NCI-H69 (cell line): ENCODE measurements around the gene CAMKMT.
A peak's percentile ranks its signal among the peaks of the same experiment; 100 is the strongest.

Source experiments
- DNase-seq: peaks from one replicate; lab custom pipeline; 2025; lab: John Stamatoyannopoulos, UW

Gene CAMKMT

DNA sequence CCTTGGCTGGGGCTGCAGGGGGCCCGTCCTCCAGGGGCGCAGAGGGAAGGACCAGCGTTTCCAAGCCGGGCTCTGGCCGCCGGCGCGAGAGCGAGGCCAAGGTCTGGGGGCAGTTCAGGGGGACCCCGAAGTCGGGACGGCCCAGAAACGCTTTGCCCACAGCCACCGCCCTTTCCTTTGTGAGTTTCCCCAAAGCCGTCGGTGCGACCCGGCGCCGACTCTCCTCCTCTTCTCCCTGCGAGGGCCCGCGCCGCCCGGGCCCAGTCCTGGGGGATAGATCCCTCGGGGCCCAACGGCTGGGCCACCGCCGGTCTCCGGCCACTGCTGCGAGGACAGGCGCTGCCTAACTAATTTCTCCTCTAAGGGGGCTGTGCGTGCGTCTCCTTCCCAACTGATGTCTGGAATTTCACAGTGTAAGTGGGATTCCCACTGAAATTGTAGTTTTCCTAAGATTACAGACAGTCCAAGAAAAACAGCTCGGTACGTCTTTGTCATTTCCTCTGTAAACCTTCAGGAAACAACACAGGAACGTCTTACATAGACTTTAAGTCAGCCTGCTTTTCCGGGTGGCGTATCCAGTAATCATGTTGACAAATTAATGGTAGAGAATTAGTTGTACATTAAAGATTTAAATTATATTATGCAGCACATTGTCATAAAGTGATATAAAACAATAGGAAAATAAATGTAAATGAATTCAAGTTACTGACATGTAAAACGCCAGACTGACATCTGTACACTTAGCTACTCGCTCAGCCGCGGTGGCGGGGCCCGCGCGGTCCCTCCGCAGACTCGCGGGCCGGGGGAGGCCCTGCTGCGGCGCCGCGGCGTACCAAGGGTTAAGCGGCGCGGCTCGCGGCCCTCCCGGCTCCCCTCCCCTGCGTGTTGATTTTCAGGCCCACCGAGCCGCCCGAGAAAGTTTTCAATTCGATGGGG is 440.4 kb downstream of the CAMKMT start:
- DNase-seq, result no peak

DNA sequence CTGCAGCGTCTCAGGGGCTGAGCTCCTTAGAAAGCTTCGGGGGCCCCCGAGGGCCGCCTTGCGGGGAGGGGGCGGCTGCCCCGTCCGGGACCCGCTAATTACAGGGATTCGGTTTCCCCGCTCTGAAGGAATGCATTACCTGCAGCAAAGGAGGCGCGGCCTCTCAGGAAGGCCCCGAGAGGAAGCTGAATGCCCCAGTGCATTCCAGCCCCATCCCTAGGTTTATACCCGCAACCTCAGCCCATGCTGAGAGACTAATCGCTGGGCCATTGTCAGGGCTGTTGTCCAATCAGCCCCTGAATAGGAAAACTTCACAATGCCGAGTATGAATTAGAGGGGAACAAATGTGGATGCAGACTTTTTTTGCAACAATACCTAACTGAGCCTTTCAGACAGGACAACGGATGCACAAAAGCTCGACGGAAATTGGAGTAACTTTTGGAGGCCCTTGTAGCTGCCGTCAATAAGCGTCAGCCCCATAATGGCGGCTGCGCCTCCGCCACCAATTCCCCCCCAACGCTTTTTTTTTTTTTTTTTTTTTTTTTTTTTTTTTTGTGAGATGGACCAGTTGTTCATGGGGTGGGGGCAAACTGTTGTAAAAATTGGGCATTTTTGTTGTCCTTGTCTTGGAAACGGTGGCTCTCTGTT is 441.2 kb downstream of the CAMKMT start:
- DNase-seq, result peak; percentile 74

DNA sequence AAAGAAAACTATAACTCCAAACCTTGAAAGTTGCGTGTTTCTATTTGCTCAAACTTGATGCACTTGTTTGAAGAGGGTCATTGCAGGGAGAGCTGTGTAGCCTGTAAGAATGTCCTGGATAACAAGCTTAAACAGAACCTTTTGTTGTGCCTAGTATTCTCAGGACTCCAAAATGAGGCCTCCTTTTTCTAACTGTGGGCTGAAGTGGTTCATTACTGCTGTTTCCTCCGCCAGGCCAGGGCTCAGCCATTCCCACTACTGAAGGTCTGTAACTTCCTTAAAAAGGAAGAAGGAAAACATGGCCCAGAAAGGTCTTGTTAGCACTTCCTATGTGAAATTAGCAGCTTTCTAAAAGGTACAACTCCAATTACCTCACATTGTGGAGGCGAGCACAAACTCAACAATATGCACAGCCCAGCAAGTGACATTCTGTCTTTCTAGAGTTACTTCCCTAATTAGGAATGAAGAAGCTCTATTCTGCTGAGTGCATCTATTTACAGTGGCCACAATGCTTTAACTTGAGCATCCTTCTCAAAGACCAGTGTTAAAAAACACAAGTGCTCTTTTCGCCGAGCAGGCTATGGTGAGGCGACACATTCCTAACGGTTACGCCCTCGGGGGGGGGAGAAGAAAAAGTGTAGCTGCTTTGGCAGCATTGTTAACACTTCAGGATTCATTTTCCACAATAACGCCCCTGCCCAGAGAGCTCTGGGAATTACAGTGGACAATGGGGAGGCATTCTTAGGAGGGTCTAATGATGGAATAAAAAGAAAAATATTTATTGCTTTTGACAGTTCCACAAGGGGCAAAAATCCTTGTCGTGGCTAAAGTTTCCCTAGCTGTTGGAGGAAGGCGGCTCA is 442.9 kb downstream of the CAMKMT start:
- peak; percentile 80 for DNase-seq

DNA sequence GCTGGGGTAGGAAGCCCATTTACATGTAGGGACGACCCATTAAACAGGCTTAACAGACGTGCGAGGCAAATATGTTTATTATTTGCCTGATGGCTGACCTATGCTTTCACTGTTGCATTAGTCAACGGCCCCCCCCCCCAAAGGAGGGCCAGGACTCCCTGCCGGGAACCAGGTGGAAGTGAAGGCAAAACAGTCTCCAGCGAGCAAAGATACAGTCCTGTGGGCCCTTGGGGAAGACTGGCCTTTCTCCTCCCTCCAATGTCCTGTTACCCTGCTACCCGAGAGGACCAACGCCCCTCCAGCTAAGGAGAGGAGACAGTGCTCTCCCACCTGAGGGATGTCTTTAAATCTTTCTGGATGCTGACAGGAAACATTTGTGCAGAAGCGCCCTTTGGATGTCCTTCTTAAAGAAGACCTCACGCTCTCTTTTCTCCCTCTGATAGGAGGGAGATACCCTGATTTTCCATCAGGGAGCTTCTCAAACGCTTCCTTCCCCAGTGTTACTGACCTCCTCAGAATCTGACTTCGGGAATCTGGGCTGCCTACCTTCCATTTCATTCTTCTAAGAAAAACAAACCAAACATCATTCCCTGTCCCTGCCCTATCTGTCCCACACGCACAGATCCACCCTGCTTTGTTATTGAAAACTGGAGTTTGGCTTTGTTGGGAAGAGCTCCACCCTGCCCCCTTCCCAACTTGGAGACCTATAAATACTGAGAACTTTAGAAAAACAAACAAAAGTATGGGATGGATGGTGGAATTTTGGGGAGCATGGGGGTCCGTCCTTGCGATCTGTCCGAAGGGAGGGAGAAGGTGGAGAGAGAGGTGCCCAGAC is 443.9 kb downstream of the CAMKMT start:
- peak; percentile 94 for DNase-seq

DNA sequence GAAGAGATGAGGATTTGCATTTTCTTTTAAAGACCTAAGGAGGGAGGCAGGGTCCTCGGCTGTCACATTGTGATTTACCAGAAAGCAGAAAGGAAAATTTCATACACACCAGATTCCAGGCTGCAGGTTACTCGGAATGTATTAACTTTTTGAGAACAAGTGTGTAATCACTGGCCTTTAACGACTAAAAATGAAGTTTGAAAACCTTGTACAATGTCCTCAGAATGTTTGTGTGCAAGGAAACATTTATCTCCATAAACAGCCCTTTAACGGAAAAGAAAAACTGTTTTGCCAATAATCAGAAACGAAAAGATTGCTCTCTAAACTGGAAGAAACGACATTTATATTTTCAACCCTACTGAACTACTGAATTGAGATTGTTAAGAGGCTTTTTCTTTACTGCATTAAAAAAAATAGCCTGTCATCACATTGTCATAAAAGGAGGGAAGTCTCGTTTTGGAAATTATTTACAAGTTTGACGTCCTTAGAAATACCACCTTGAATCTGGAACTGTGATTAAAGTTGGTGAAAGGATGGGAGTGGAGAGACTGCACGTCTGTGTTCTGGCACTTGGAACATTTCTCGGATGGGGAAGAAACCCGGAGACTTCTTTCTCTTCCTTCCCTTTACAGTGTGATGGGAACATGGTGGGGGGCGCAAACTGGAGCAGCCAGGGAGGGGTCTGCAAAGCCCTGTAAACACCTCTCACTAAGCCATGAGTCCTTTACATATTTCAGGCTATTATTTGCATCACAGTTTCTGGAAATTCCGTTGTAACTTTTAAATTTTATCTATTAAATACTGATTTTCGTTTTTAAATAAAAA is 445.7 kb downstream of the CAMKMT start:
- DNase-seq, result peak; percentile 45

DNA sequence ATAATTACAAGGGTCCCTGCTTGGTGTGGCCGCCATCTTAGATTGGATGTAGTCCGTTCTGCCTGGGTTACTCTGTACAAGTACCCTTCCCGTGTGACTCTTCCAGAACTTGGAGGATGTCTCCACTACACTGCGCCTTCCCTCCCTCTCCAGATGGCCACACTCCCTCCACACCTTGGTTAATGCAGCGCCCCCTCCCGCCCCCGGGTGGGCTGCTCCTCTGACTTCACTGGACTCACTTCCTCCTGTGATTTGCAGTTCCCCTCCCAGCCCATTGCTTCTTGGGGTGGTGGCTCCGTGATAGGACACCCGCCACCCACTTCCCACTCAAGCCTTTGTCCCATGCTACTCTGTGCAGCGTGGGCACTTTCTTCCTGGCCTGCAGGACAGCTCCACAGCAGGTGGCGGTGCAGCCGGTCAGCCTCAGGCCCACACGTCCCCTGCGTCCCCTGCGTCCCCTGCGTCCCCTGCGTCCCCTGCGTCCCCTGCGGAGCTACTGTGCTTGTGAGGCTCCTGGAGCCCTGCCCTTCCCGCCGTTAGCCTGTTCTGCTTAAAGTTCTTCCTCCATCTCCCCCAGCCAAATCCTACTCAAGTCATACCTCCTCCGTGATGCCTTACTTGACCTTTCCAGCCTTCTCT is 449.3 kb downstream of the CAMKMT start:
- no peak for DNase-seq

DNA sequence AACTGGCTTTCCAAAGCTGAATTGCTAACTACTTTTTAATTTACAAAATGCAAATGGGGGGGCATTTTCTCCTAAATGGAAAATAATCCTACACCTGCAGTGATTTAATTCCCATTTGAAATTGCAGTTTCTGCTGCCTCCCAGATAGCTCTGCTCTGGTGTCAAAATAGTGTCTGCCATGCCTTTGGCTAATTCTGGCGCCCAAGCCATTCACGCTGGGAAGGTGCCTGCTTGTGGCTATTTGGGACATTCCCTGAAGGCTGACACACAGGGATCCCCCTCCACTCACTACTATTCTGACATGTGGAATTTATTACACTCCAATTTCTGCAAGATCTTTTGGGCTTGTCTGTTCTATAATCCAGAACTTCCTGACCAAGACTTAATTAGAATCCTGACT is 451.4 kb downstream of the CAMKMT start:
- DNase-seq, result no peak

DNA sequence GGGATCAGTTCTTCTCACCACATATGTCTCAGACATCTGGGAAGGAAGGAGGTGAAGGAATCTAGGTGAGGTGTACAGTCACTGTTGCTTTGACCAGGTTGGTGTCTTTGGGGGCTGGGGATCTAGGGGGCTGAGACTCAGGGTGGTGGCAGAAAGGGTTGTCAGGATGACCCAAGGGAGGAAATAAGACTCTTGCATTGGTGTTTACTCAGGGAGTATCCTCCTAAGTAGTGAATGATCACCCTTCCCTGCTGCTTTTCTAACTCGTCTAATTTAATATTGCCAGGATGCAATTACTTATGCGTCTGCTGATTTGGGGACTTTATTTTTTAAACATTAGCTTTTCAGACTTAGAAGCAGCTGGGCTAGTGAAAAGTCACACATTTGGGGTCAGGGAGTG is 451.9 kb downstream of the CAMKMT start:
- DNase-seq, result peak; percentile 33

DNA sequence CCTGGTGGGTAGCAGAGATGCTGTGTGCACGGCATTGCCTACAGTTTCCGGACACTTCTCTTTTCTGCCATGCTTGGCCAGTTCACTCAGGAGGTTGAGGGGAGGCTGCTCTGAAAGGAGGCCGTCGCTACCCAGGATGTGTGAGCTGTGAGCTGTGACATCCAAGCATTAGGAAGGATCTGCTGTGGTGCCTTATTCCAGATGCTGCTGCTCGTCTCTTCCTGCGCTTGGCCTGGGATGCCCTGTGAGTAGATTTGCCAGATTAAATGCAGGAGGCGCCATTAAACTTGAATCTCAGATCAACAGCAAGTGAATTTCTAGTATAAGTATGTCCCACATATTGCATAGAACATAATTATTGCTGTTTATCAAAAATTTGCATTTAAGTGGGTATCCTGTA is 455.5 kb downstream of the CAMKMT start:
- DNase-seq, result no peak

DNA sequence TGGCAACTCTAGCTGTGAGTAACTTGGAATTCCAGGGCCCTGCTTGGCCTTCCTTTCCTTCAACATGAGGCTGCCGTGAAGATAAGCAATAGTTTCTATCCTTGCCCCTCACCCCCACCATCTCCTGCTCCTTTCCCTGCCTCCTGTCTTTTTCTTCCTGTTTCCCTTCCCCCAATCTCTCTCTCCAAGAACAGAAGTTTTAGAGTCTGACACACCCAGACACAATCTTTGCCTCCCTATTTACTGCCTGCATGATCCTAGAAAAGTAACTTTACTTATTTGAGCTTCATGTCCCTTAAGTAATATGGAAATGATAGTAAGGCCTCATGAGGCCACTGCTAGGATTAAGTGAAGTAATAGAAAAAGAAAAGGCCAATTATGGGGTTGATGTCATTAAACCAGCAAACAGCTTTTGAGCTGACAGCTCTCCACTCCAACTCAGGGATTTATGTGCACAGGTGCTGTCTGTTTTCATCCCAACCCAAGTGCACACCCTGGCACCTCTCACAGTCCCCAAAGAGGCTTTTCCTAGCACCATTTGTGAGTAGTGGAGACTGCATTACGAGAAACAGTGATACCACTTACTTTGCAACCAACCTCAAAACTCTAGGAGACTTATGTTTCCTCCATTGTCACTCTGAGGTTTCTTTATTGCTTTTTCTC is 456.1 kb downstream of the CAMKMT start:
- peak; percentile 69 for DNase-seq

DNA sequence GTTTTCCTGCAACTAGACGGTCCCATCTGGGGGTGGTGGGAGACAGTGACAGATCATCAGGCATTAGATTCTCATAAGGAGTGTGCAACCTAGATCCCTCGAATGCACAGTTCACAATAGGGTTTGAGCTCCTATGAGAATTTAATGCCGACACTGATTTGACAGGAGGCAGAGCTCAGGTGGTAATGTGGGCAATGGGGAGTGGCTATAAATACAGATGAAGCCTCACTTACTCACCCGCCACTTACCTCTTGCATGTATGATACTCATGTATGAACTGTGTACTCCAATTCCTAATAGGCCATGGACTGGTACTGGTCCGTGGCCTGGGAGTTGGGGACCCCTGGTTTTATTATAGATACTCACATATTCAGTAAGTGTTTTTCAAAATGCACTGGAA is 457.3 kb downstream of the CAMKMT start:
- no peak for DNase-seq

DNA sequence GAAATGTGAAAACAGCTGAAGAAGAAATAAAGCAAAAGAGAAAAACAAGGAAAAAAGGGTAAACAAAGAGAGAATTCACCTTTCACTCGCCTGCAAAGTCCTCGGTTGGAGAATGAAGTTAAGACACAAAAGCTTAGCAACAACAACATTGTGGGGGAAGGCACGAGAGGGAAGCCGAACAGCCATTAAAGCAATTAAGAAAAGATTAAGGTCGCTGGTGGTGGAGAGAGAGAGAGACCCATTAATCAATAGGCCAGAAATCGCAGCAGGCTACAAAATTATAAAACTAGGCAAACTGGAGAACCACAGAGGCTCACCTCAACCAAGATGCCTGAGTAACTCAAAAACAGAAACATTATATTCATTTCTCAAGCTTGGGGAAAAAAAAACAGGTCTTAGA is 459.8 kb downstream of the CAMKMT start:
- no peak for DNase-seq

DNA sequence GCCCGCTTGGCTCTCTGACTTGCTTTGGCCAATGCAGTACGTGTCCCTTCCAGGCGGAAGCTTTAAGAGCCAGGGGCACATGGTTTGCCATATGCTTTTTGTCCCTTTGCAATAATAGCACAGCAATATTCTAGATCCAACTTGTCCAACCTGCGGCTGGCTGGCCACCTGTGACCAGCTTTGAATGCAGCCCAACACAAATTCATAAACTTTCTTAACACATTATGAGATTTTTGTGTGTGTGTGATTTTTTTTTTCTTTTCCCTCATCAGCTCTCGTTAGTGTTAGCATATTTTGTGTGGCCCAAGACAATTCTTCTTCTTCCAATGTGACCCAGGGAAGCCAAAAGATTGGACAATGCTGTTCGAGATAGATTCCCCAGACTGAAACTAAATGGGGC is 460.4 kb downstream of the CAMKMT start:
- DNase-seq, result peak; percentile 8
